Suprapubic skin (tissue), 4 donors: ENCODE data around the gene IFNL1. TPM values are rescaled to one million over a fixed set of nuclear protein-coding genes. Genes with fewer than 3 reads are reported as not detected.

Experiments used
- DNase-seq, 2 donors: peaks; one replicate each; pipeline ENCODE4 v3.0.0-alpha.2; 2019; ENCODE audit warnings: low spot score in 2 of 2
- H3K27ac ChIP-seq: fragments of 200-600 bp; sonication (generic); one replicate; pipeline ENCODE4 v1.5.1; 2019
- H3K27me3 ChIP-seq: fragments of 200-600 bp; sonication (generic); one replicate; pipeline ENCODE4 v1.5.1; 2019
- H3K36me3 ChIP-seq: fragments of 200-600 bp; sonication (generic); one replicate; pipeline ENCODE4 v1.5.1; 2019
- H3K4me1 ChIP-seq: fragments of 200-600 bp; sonication (generic); one replicate; pipeline ENCODE4 v1.5.1; 2019
- H3K4me3 ChIP-seq: fragments of 200-600 bp; sonication (generic); one replicate; pipeline ENCODE4 v1.5.1; 2019; ENCODE audit warnings: mild to moderate bottlenecking
- H3K9me3 ChIP-seq: fragments of 200-600 bp; sonication (generic); one replicate; pipeline ENCODE4 v1.5.1; 2019
- EP300 ChIP-seq: sonication (generic); formaldehyde crosslinking; IDR thresholded peaks from one replicate; pipeline ENCODE4 v1.6.1; 2017; ENCODE audit warnings: antibody characterized with exemption
- POLR2A ChIP-seq, 2 donors: fragments of 450-650 bp; IDR thresholded peaks; one replicate each; pipeline ENCODE4 v1.6.1; 2017; ENCODE audit warnings: antibody characterized with exemption in 2 of 2, mild to moderate bottlenecking in 2 of 2, moderate library complexity in 2 of 2
- POLR2AphosphoS5 ChIP-seq, 3 donors: sonication (generic); formaldehyde crosslinking; IDR thresholded peaks; one replicate each; pipeline ENCODE4 v1.6.1; 2017; ENCODE audit warnings: antibody characterized with exemption in 3 of 3
- WGBS: methylation state at CpG from one replicate; pipeline ENCODE4 v1.1.5; 2018; 5-methylcytosine and 5-hydroxymethylcytosine counted together
- total RNA-seq, 4 donors: library from RNA; depleted of rRNA; stranded (reverse); fragments of >200 nt; gene quantifications; one replicate each; pipeline ENCODE4 v1.1.0, GENCODE V29; 2016
- TF ChIP-seq, protein P1 (sequence below), 2 donors: fragments of 200-600 bp in 1 of 2; fragments of 450-650 bp in 1 of 2; sonication (generic) in 1 of 2; IDR thresholded peaks; one replicate each; pipeline ENCODE4 v1.5.1; 2016 to 2019; ENCODE audit warnings: antibody characterized with exemption in 2 of 2, mild to moderate bottlenecking in 1 of 2, moderate library complexity in 1 of 2

IFNL1 gene
- total RNA-seq, 4 donors from 2014 or later, result not detected

DNA sequence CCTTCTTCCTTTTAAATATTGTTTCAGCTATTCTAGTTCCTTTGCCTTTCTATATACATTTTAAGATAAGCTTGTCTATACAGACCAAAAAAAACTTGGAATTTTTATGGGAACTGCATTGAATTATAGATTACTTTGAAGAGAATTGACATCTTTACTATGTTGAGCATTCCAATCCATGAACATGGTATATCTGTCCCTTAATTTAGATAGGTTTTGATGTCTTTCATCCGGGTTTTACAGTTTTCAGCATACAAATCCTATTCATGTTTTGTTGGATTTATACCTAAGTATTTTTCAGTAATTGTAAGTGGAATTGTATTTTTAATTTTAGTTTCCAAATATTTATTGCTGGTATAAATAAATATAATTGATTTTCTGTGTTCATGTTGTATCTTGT, 12.2 kb upstream of the IFNL1 start:
- H3K4me1 ChIP-seq, result no peaks in the 10 kb centered on the region
- TF ChIP-seq, protein P1, sequence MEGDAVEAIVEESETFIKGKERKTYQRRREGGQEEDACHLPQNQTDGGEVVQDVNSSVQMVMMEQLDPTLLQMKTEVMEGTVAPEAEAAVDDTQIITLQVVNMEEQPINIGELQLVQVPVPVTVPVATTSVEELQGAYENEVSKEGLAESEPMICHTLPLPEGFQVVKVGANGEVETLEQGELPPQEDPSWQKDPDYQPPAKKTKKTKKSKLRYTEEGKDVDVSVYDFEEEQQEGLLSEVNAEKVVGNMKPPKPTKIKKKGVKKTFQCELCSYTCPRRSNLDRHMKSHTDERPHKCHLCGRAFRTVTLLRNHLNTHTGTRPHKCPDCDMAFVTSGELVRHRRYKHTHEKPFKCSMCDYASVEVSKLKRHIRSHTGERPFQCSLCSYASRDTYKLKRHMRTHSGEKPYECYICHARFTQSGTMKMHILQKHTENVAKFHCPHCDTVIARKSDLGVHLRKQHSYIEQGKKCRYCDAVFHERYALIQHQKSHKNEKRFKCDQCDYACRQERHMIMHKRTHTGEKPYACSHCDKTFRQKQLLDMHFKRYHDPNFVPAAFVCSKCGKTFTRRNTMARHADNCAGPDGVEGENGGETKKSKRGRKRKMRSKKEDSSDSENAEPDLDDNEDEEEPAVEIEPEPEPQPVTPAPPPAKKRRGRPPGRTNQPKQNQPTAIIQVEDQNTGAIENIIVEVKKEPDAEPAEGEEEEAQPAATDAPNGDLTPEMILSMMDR (IDR thresholded peaks at IDR 0.05), result no peak
- no peak for TF ChIP-seq POLR2AphosphoS5 (IDR thresholded peaks at IDR 0.05)
- no peak for TF ChIP-seq EP300
- no peak for TF ChIP-seq POLR2A (IDR thresholded peaks at IDR 0.05)
- no peak overlapping the region for H3K27ac ChIP-seq
- peaks cover 8% of the 10 kb centered on the region for H3K9me3 ChIP-seq
- H3K27me3 ChIP-seq, result no peaks in the 10 kb centered on the region
- 88% methylated on average over 1 of the region's 1 CpG for WGBS
- H3K36me3 ChIP-seq, result no peaks in the 10 kb centered on the region
- no peak for DNase-seq
- H3K4me3 ChIP-seq, result no peak overlapping the region

DNA sequence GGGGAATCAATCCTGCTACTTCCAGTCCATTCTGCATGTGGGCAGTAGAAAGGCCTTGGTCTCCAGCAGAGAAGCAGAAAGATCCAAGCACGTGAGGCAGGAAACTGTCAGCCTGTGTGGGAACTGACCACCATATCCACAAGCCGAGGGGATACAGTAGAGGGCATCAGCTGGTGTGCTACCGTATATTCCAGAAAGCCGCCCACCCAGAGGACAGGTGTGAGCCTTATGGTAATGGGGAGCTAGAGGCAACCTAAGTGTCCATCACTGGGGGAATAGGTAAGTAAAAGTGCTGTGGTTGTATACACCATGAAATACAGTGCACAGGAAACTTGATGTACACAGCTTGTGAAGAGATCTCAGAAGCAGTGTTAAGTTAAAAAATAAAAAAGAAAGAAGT, 2.8 kb upstream of the IFNL1 start:
- peak in 1 of 2 donors; percentile 15 for DNase-seq
- Histone ChIP-seq H3K27me3 (peaks cover 24% of the 10 kb centered on the region), H3K9me3 (no peaks in the 10 kb centered on the region), H3K4me1 (no peaks in the 10 kb centered on the region), H3K4me3 (no peak overlapping the region), H3K27ac (no peak overlapping the region), H3K36me3 (no peaks in the 10 kb centered on the region)
- WGBS, result 64% methylated on average over 4 of the region's 4 CpGs
- TF ChIP-seq EP300 (no peak), POLR2A (IDR thresholded peaks at IDR 0.05) (no peak), POLR2AphosphoS5 (IDR thresholded peaks at IDR 0.05) (no peak)
- TF ChIP-seq, protein P1 (IDR thresholded peaks at IDR 0.05), result no peak

GRCh38 chr19:39296906-39297305, 699 bp downstream of the IFNL1 start:
- TF ChIP-seq POLR2A (IDR thresholded peaks at IDR 0.05) (no peak), POLR2AphosphoS5 (IDR thresholded peaks at IDR 0.05) (no peak), EP300 (no peak)
- TF ChIP-seq, protein P1 (IDR thresholded peaks at IDR 0.05), result no peak
- WGBS, result 83% methylated on average over 4 of the region's 4 CpGs
- Histone ChIP-seq H3K9me3 (no peaks in the 10 kb centered on the region), H3K27ac (no peak overlapping the region), H3K4me1 (no peaks in the 10 kb centered on the region), H3K36me3 (no peaks in the 10 kb centered on the region), H3K4me3 (no peak overlapping the region), H3K27me3 (peaks cover 15% of the 10 kb centered on the region)
- peak; percentile 5 to 57 for DNase-seq

DNA sequence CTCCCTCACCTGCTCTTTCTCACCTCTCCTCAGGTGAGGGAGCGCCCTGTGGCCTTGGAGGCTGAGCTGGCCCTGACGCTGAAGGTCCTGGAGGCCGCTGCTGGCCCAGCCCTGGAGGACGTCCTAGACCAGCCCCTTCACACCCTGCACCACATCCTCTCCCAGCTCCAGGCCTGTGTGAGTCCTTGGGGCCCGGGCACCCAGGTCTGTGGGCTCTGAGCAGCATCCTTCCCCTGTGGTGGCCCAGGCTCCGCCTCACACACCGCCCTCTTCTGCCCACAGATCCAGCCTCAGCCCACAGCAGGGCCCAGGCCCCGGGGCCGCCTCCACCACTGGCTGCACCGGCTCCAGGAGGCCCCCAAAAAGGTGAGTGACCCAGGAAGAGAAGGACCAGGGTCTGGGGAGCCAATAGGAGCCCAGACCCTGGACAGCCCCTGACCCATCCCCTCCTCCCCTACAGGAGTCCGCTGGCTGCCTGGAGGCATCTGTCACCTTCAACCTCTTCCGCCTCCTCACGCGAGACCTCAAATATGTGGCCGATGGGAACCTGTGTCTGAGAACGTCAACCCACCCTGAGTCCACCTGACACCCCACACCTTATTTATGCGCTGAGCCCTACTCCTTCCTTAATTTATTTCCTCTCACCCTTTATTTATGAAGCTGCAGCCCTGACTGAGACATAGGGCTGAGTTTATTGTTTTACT, 1.9 kb downstream of the IFNL1 start:
- H3K27me3 ChIP-seq, result peaks cover 10% of the 10 kb centered on the region
- no peak overlapping the region for H3K4me3 ChIP-seq
- H3K36me3 ChIP-seq, result no peaks in the 10 kb centered on the region
- no peak overlapping the region for H3K27ac ChIP-seq
- TF ChIP-seq EP300 (no peak), POLR2AphosphoS5 (IDR thresholded peaks at IDR 0.05) (no peak), POLR2A (IDR thresholded peaks at IDR 0.05) (no peak)
- TF ChIP-seq, protein P1 (IDR thresholded peaks at IDR 0.05), result no peak
- no peaks in the 10 kb centered on the region for H3K4me1 ChIP-seq
- H3K9me3 ChIP-seq, result no peaks in the 10 kb centered on the region
- WGBS, result 65% methylated on average over 17 of the region's 17 CpGs
- DNase-seq, result peak; percentile 43 to 65

DNA sequence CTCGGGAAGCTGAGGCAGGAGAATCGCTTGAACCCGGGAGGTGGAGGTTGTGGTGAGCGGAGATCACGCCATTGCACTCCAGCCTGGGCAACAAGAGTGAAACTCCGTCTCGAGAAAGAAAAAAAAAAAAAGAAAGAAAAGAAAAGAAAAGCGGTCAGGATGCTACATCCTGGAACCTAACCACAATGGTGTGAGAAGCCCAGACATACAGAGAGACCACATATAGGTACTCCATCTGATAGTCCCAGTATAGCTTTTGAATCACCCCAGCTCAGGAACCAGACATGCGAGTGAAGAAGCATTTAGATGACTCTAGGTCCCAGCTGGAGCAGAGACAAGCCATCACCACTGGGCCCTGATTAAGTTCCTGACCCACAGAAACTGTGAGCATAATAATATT, 3.2 kb downstream of the IFNL1 start:
- H3K4me3 ChIP-seq, result no peak overlapping the region
- TF ChIP-seq EP300, result no peak
- TF ChIP-seq, protein P1 (IDR thresholded peaks at IDR 0.05), result no peak
- no peak for TF ChIP-seq POLR2A (IDR thresholded peaks at IDR 0.05)
- TF ChIP-seq POLR2AphosphoS5 (IDR thresholded peaks at IDR 0.05), result no peak
- DNase-seq, result peak in 1 of 2 donors; percentile 9
- WGBS, result 87% methylated on average over 9 of the region's 9 CpGs
- no peak overlapping the region for H3K27ac ChIP-seq
- no peaks in the 10 kb centered on the region for H3K4me1 ChIP-seq
- H3K9me3 ChIP-seq, result no peaks in the 10 kb centered on the region
- H3K36me3 ChIP-seq, result no peaks in the 10 kb centered on the region
- peaks cover 16% of the 10 kb centered on the region for H3K27me3 ChIP-seq
